GM21529 (cell line): ENCODE measurements around the gene KANK3.
"Not testable (repeated sequence)": the region's sequence is repeated elsewhere in the genome, so short reads cannot be mapped to it uniquely, and the experiment has no call there.

Source experiments
- ATAC-seq: cut with Tn5 transposase; IDR thresholded peaks from one replicate; pipeline ENCODE4 v1.9.1; 2021; ENCODE audit not compliant: unreplicated experiment

The KANK3 gene

DNA sequence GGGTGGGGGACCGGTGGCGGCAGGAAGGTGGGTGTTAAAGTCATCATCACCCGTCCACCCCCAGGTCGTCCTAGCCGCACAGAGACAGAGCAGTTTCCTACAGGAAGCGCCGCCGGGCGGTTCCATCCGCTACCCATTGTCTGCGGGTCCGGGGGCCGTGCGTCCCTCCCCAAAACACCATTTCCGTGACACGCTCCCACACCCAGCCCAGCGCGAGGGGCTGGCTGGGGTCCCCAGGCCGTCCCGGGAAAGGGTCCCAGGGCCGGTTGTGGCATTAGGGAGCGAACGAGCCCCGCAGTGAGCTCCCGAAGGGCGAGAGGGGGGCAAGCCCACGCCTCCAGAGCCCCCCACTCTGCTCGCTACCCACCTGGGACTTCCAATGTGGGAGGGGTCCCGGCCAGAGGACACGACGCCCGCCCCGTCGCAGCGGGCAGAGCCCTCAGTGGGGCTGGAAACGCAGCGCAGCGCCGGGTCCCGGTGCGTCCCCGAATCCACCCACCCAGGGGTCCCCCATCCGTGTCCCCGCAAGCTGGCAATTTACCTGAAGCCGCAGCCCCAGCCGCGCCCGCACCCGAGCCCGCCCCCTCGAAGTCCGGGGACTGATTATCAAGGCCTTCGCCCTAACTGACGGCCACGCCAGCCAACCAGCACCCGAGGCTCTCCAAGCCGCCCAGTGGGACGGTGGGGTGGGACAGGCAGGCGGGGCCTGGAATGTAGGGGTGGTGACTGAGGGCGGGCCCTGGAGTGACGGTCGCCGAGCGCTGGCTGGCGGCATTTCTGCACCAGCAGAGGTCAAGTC is at the start of gene KANK3:
Gene KANK3 (minus strand): TSS at position 579 of the 799 bp plus-strand sequence. CDS start 5,434 bp downstream, outside the sequence.
- ATAC-seq, result peak; percentile 90

DNA sequence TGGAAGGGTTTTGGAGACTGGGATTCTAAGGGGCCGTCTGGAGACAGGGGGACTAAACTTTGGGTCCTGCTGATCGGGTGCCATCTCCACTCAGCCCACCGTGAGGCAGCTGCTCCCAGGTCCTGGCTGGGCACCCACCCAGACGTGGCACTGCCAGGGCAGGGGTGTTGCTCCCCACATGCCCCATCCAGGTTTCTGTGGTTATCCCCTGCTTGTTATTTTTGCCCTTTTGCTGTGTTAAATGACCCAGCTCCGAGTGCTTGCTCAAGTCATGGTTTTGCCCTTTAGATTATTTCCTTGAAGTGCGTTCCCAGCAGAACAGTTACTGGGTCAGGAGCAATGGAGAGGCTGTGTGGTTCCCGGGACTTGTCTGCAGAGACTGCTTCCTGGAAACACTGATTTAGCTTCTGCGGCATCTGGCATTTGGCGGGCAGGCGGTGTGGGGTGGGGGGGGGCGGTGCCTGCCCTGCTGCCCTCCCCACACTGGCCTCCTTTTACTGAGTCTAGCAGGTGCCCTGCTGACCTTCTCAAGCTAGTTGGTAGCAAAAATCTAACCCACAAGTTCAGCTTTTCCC is 49.0 kb upstream of the KANK3 start:
- no peak for ATAC-seq

DNA sequence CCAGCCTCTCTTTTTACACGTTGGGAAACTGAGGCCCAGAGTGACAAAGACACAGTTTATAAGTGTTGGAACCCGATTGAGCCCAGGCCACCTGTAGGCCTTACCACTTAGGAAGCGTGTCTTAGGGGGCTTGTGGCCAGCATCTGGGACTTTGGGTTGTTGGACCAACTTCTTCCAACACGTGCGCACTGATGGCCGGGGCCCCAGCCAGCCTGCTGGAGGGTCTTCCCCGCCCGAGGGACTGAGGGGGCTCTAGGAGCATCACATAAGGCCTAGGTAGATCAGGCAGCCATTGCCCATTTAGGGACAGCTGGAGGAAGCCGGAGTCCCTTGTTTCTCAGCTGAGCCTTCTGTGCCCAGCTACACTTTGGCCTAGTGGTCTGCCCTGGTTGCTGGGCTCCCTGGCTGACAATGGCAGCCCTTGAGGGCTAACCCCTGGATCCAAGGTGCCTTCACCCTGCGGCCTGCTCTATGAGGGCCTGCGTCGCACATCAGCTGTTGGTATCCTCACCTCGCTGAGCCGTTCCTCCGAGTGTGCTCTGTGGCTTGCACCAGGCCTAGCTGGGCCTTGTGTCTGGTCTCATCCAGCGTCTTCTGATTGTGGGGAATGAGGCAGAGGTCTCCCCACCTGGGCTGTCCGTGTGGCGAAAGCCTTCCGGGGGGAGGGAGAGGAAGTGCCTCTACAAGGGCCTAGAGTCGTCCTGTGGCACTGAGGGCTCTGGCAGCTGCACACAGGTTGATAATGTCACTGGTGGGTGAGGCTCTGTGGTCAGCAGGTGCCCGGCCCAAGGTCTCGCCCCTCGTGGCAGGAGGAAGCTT is 48.3 kb upstream of the KANK3 start:
- no peak for ATAC-seq

DNA sequence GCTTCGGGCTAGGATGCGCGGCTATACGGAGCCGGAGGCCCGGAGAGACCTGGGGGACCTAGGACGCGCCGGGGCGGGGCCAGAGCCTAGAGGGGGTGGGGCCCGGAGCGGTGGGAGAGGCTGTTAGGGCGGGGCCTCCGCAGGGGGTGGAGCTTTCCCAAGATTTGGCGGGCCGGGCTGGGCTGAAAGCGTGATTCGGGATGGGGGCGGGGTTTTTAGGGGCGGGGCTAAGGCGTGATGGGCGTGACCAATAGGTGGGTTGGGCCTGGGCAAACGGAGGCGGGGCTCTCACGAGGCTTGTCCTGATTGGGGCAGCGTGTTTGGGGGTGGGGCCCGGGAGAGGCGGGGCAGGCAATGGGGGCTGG is 47.5 kb upstream of the KANK3 start:
- ATAC-seq, result peak; percentile 40

DNA sequence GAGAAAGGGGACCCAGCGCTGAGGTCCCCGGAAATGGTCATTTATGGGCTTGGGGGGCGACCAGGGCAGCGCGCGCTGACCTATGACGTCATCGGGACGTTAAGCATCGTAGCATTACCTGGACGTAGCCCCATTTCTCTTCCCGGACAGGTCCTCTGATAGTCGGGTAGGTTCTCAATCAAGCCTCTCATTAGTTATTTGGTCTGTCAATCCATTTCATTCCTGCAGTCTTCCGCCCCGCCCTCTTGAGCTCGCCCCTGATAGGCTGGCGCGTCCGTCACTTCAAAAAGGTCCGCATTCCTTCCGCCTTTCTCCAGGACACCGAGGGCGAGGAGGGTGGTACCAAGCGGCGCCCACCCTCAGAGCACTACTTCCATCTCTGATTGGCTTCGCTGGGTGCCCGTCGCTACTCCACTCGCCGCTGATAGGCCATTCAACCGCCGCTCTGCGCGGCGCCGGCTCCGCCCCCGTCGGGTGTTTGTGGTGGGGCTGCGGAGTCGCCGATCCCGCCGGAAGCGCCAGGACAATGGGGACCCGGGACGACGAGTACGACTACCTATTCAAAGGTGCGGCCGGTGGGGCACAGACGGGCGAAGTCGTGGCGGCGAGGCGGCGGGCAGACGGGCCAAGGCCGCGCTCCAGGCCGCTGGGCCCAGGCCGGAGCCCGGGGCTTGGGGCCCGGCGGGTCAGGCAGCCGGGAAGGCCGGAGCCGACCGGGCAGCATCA is 47.0 kb upstream of the KANK3 start, which contains the start of gene RAB11B:
Gene RAB11B (plus strand): TSS at position 470 of the 726 bp plus-strand sequence. CDS start 57 bp downstream, at position 527.
- peak; percentile 89 for ATAC-seq

DNA sequence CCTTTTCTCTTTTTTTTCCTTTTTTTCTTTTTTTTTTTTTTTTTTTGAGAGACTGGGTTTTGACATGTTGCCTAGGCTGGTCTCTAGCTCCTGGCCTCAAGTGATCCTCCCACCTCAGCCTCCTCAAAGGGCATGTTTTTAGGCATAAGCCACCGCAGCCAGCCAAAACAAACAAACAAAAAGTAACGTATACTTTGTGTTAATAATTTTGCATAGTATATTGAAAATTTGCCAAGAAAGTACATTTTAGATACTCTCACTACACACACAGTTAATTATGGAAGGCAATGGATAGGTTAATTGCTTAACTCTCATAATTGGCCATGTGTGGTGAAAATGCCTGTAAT is 45.5 kb upstream of the KANK3 start:
- ATAC-seq, result no peak

DNA sequence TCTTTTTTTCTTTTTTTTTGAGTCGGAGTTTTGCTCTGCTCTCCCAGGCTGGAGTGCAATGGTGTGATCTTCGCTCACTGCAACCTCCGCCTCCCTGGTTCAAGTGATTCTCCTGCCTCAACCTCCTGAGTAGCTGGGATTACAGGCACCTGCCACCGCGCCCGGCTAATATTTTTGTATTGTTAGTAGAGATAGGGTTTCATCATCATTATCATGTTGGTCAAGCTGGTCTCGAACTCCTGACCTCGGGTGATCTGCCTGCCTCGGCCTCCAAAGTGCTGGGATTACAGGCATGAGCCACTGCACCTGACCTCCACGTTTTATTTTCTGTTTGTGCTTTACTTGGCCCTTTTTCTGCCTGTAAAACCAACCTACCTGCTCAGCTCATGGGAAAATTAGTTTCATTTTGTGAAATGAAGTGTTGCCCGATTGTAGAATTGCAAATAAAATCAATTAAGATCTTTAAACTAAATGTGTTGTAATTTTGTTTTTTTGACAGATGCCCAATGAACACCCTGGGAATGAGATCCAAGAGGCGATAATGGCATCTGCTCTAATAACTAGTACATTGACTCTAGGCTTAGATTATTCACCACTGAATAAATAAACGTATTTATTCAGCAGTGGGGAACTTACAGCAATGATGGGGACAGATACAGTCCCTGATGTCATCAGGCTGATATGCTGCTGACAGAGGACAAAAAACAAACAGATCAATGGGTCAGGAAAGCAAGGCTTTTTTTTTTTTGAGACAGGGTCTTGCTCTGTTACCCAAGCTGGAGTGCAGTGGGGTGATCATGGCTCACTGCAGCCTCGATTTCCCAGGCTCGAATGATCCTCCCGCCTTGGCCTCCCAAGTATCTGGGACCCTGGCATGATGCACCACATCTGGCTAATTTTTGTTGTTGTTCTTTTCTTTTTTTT is 44.9 kb upstream of the KANK3 start:
- ATAC-seq, result no peak

DNA sequence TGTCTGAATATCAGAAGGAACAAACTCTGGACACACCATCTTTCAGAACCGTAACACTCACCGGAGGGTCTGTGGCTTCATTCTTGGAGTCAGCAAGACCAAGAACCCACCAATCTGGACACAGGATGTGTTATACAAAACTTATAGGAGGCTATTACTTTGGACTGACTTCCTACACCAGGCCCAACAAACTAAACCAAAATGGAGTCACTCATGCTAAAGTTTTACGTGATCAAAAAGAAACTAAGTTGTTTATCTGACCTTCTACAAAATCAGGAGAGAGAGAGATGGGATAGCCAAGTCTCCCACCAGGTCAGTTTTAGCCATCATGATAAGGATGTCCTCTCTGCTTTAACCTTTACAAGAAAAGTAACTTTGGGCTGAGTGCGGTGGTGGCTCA is 43.9 kb upstream of the KANK3 start:
- no peak for ATAC-seq

DNA sequence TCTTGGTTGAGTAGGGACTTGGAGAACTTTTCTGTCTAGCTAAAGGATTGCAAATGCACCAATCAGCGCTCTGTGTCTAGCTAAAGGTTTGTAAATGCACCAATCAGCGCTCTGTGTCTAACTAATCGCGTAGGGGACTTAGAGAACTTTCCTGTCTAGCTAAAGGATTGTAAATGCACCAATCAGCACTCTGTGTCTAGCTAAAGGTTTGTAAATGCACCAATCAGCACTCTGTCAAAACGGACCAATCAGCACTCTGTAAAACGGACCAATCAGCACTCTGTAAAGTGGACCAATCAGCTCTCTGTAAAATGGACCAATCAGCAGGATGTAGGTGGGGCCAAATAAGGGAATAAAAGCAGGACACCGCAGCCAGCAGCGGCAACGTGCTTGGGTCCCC is 43.4 kb upstream of the KANK3 start:
- not testable (repeated sequence) for ATAC-seq

DNA sequence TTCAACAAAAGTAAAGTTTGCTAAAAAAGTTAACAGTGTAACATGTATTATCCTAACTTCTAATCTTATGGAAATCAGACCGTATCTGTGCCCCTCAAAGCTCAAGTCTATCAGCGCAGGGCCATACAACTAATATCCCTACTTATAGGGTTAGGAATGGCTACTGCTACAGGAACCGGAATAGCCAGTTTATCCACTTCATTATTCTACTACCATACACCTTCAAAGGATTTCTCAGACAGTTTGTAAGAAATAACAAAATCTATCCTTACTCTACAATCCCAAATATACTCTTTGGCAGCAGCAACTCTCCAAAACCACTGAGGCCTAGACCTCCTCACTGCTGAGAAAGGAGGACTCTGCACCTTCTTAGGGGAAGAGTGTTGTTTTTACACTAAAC is 42.5 kb upstream of the KANK3 start:
- not testable (repeated sequence) for ATAC-seq

DNA sequence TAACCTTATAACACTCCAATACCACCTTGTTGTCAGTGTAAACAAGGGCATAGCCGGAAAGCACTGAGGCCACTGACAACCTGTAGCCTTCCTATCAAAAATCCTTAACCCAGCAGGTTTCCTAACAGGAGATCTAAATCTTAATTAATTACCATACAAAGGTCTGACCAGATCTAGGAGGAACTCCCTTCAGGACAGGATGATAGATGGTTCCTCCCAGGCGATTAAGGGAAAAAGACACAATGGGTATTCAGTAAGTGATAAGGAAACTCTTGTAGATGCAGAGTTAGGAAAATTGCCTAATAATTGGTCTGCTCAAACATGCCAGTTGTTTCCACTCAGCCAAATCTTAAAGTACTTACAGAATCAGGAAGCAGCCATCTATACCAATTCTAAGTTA is 42.0 kb upstream of the KANK3 start:
- not testable (repeated sequence) for ATAC-seq

DNA sequence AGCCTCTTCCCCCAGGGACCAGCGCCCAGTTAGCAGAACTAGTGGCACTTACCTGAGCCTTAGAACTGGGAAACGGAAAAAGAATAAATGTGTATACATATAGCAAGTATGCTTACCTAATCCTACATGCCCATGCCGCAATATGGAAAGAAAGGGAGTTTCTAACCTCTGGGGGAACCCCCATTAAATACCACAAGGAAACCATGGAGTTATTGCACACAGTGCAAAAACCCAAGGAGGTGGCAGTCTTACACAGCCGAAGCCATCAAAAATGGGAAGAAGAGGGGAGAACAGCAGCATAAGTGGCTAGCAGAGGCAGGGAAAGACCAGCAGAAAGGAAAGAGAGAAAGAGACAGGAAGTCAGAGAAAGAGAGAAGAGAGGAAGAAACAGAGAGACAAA is 41.5 kb upstream of the KANK3 start:
- ATAC-seq, result not testable (repeated sequence)

DNA sequence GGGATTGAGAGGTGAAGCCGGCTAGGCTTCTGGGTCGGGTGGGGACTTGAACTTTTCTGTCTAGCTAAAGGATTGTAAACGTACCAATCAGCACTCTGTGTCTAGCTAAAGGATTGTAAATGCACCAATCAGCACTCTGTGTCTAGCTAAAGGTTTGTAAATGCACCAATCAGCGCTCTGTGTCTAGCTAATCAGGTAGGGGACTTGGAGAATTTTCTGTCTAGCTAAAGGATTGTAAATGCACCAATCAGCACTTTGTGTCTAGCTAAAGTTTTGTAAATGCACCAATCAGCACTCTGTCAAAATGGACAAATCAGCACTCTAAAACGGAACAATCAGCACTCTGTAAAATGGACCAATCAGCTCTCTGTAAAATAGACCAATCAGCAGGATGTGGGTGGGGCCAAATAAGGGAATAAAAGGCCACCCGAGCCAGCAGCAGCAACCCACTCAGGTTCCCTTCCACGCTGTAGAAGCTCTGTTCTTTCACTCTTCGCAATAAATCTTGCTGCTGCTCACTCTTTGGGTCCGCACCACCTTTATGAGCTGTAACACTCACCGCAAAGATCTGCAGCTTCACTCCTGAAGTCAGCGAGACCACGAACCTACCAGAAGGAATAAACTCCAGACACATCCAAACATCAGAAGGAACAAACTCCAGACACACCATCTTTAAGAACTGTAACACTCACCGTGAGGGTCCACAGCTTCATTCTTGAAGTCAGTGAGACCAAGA is 36.3 kb upstream of the KANK3 start:
- ATAC-seq, result not testable (repeated sequence)

DNA sequence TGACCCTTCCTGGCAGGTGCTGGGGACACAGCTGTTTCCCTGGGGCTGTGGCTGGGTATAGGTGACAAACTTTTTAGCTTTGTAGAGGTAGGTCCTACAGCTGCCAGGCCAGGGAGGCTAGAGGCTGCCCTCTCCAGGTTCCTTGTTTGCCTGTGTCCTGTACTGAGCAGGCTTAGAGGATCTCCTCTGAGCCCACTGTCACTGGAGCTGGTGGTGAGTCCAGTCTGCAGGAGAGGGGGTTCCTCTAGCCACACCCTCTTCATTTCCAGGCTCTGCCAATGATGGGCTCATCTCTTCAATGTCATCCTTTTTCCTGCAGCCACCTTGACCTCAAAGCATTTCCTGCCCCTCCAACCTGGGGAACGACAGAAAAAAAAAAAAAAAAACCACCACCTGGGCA is 34.5 kb upstream of the KANK3 start:
- no peak for ATAC-seq

DNA sequence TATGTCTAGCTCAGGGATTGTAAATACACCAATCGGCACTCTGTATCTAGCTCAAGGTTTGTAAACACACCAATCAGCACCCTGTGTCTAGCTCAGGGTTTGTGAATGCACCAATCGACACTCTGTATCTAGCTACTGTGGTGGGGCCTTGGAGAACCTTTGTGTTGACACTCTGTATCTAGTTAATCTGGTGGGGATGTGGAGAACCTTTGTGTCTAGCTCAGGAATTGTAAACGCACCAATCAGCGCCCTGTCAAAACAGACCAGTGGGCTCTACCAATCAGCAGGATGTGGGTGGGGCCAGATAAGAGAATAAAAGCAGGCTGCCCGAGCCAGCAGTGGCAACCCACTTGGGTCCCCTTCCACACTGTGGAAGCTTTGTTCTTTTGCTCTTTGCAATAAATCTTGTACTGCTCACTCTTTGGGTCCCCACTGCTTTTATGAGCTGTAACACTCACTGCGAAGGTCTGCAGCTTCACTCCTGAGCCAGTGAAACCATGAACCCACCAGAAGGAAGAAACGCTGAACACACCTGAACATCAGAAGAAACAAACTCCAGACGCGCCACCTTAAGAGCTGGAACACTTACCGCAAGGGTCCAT is 33.4 kb upstream of the KANK3 start:
- not testable (repeated sequence) for ATAC-seq

DNA sequence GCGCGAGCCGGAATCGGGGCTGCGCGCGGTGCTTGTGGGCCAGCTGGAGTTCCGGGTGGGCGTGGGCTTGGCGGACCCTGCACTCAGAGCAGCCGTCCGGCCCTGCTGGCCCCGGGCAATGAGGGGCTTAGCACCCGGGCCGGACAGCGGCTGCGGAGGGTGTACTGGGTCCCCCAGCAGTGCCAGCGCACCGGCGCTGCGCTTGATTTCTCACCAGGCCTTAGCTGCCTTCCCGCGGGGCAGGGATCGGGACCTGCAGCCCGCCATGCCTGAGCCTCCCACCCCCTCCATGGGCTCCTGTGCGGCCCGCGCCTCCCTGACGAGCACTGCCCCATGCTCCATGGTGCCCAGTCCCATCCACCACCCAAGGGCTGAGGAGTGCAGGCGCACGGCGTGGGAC is 32.7 kb upstream of the KANK3 start:
- not testable (repeated sequence) for ATAC-seq

DNA sequence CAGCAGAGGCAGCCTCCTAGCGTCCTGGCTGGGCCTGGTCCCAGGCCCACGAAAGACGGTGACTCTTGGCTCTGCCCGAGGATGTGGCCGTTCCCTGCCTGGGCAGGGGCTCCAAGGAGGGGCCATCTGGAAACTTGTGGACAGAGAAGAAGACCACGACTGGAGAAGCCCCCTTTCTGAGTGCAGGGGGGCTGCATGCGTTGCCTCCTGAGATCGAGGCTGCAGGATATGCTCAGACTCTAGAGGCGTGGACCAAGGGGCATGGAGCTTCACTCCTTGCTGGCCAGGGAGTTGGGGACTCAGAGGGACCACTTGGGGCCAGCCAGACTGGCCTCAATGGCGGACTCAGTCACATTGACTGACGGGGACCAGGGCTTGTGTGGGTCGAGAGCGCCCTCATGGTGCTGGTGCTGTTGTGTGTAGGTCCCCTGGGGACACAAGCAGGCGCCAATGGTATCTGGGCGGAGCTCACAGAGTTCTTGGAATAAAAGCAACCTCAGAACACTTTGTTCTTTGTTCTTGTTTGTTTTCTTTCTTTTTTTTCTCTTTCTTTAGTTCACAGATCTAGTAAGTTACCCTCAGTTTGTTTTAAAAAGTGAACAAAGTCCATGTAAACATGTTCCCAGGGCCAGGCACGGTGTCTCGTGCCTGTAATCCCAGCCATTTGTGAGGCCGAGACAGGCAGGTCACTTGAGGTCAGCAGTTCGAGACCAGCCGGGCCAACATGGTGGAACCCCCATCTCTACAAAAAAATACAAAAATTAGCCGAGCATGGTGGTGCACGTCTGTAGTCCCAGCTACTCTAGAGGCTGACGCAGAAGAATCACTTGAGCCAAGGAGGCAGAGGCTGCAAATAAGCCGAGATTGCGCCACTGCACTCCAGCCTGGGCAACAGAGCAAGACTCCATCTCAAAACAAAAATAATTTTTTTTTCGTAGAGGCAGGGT is 31.1 kb upstream of the KANK3 start:
- no peak for ATAC-seq
